Spinal cord (tissue), 10 donors: Measurements from ENCODE around the gene PRAME. TPM values are rescaled to one million over a fixed set of nuclear protein-coding genes. Genes with fewer than 3 reads are reported as not detected.
"Not testable (repeated sequence)": the region's sequence is repeated elsewhere in the genome, so short reads cannot be mapped to it uniquely, and the experiment has no call there.

ENCODE experiments used
- DNase-seq, 6 donors: peaks; one replicate each; pipeline versions ENCODE4 v3.0.0 to v3.0.0-alpha.2; 2013 to 2015; ENCODE audit warnings: low spot score in 6 of 6, low read depth in 4 of 6
- H3K27ac ChIP-seq: one replicate; pipeline ENCODE4 v1.5.1; 2013; ENCODE audit warnings: low read depth, low read length, control low read depth
- H3K27me3 ChIP-seq: one replicate; pipeline ENCODE4 v1.6.1; 2013; ENCODE audit warnings: low read length; ENCODE audit not compliant: control insufficient read depth, insufficient read depth
- H3K36me3 ChIP-seq: one replicate; pipeline ENCODE4 v1.6.1; 2013; ENCODE audit warnings: low read length; ENCODE audit not compliant: control insufficient read depth, insufficient read depth
- H3K4me1 ChIP-seq: one replicate; pipeline ENCODE4 v1.6.1; 2013; ENCODE audit warnings: low read length; ENCODE audit not compliant: control insufficient read depth, insufficient read depth
- H3K4me3 ChIP-seq: one replicate; pipeline ENCODE4 v1.5.1; 2013; ENCODE audit warnings: low read depth, low read length, control low read depth
- H3K9me3 ChIP-seq: one replicate; pipeline ENCODE4 v1.6.1; 2013; ENCODE audit warnings: low read length; ENCODE audit not compliant: control insufficient read depth, insufficient read depth
- WGBS: methylation state at CpG from one replicate; pipeline ENCODE4 v1.1.5; 2013; ENCODE audit warnings: missing lambda C conversion rate; ENCODE audit not compliant: insufficient coverage; 5-methylcytosine and 5-hydroxymethylcytosine counted together
- long read RNA-seq, 4 donors: transcript quantifications; one replicate each; lab custom pipeline, GENCODE V29; 2026
- polyA plus RNA-seq, 2 donors: library from polyadenylated mRNA; unstranded; fragments of 120-200 nt; gene quantifications; one replicate each; pipeline ENCODE4 v1.2.1, GENCODE V29; 2013; ENCODE audit not compliant: insufficient read length in 2 of 2
- total RNA-seq, 2 donors: library from RNA; depleted of rRNA in 1 of 2; stranded (reverse); fragments of 120-200 nt in 1 of 2; fragments of >200 nt in 1 of 2; gene quantifications; one replicate each; pipeline versions ENCODE4 v1.2.3 to v1.2.4, GENCODE V29; 2013 to 2014
- donor health status: healthy.

The PRAME gene
- under 1 TPM in 1 of 2 donors, not detected in 1; 0.30 TPM for total RNA-seq
- under 1 TPM in 1 of 2 donors, not detected in 1; 0.17 TPM for polyA plus RNA-seq
- long read RNA-seq, donor 1, result 0 reads
- long read RNA-seq, donor 2, result 0 reads
- long read RNA-seq, donor 3, result 0 reads
- long read RNA-seq, donor 4, result 0 reads

GRCh38 chr22:22558972-22559603, at the start of gene PRAME:
Gene PRAME (minus strand): TSS chr22:22559265. CDS start chr22:22556832, 2,433 bp downstream.
- H3K4me1 ChIP-seq, result no peaks in the 10 kb centered on the region
- 77% methylated on average over 32 of the region's 32 CpGs for WGBS
- DNase-seq, result peak in 1 of 6 donors; percentile 6

GRCh38 chr22:22608022-22608421, 49.0 kb upstream of the PRAME start:
- H3K27ac ChIP-seq, H3K9me3 ChIP-seq, DNase-seq, H3K36me3 ChIP-seq, H3K4me3 ChIP-seq, H3K4me1 ChIP-seq, H3K27me3 ChIP-seq: not testable (repeated sequence)
- no CpG with 5 or more reads among the region's 3 CpGs for WGBS

More at GRCh38 chr22:22558972-22559603, at the start of gene PRAME:
- H3K27ac ChIP-seq, result no peak within 1 kb of the TSS
- H3K27me3 ChIP-seq, result no peaks in the 10 kb centered on the region
- H3K4me3 ChIP-seq, result no peak within 1 kb of the TSS
- H3K9me3 ChIP-seq, result no peaks in the 10 kb centered on the region
- H3K36me3 ChIP-seq, result no peaks in the 10 kb centered on the region

GRCh38 chr22:22605074-22605404, 46.0 kb upstream of the PRAME start:
- no peak for DNase-seq
- H3K4me3 ChIP-seq, result no peak overlapping the region

GRCh38 chr22:22604326-22605073, 45.4 kb upstream of the PRAME start:
- Histone ChIP-seq H3K27ac (no peak overlapping the region), H3K4me3 (no peak overlapping the region), H3K9me3 (no peaks in the 10 kb centered on the region), H3K27me3 (no peaks in the 10 kb centered on the region), H3K36me3 (no peaks in the 10 kb centered on the region), H3K4me1 (no peaks in the 10 kb centered on the region)
- no peak for DNase-seq
- 82% methylated on average over 2 of the region's 3 CpGs for WGBS

More at GRCh38 chr22:22605074-22605404, 46.0 kb upstream of the PRAME start:
- Histone ChIP-seq H3K27me3 (no peaks in the 10 kb centered on the region), H3K9me3 (no peaks in the 10 kb centered on the region), H3K36me3 (no peaks in the 10 kb centered on the region), H3K27ac (no peak overlapping the region), H3K4me1 (no peaks in the 10 kb centered on the region)
- 81% methylated on average over 3 of the region's 3 CpGs for WGBS

- H3K27ac ChIP-seq, result no peak overlapping the region
- H3K36me3 ChIP-seq, result no peaks in the 10 kb centered on the region
- no peak overlapping the region for H3K4me3 ChIP-seq
- no peaks in the 10 kb centered on the region for H3K4me1 ChIP-seq
- no peaks in the 10 kb centered on the region for H3K9me3 ChIP-seq
- no peak for DNase-seq
- no peaks in the 10 kb centered on the region for H3K27me3 ChIP-seq
- WGBS, result 100% methylated on average over 2 of the region's 3 CpGs
Observed at GRCh38 chr22:22603470-22603947, 44.4 kb upstream of the PRAME start.

GRCh38 chr22:22600531-22601261, 41.6 kb upstream of the PRAME start:
- no peak overlapping the region for H3K4me3 ChIP-seq
- no peak overlapping the region for H3K27ac ChIP-seq
- 86% methylated on average over 6 of the region's 6 CpGs for WGBS
- H3K4me1 ChIP-seq, result no peaks in the 10 kb centered on the region
- H3K36me3 ChIP-seq, result no peaks in the 10 kb centered on the region
- no peaks in the 10 kb centered on the region for H3K9me3 ChIP-seq
- H3K27me3 ChIP-seq, result no peaks in the 10 kb centered on the region
- DNase-seq, result no peak

- Histone ChIP-seq H3K27ac (no peak overlapping the region), H3K9me3 (no peaks in the 10 kb centered on the region), H3K4me1 (no peaks in the 10 kb centered on the region), H3K36me3 (no peaks in the 10 kb centered on the region), H3K27me3 (no peaks in the 10 kb centered on the region), H3K4me3 (no peak overlapping the region)
- DNase-seq, result no peak
- WGBS, result 62% methylated on average over 2 of the region's 3 CpGs
Observed at GRCh38 chr22:22599248-22599647, 40.2 kb upstream of the PRAME start.

- no peaks in the 10 kb centered on the region for H3K27me3 ChIP-seq
- no peaks in the 10 kb centered on the region for H3K36me3 ChIP-seq
- H3K27ac ChIP-seq, result no peak overlapping the region
- H3K4me1 ChIP-seq, result no peaks in the 10 kb centered on the region
- WGBS, result 51% methylated on average over 4 of the region's 5 CpGs
- no peak overlapping the region for H3K4me3 ChIP-seq
- H3K9me3 ChIP-seq, result no peaks in the 10 kb centered on the region
- DNase-seq, result no peak
Observed at GRCh38 chr22:22598144-22598543, 39.1 kb upstream of the PRAME start.

GRCh38 chr22:22595001-22595835, 36.2 kb upstream of the PRAME start:
- 72% methylated on average over 5 of the region's 5 CpGs for WGBS
- no peak overlapping the region for H3K4me3 ChIP-seq

More at GRCh38 chr22:22595001-22595835, 36.2 kb upstream of the PRAME start:
- Histone ChIP-seq H3K9me3 (no peaks in the 10 kb centered on the region), H3K27me3 (no peaks in the 10 kb centered on the region), H3K4me1 (no peaks in the 10 kb centered on the region), H3K36me3 (no peaks in the 10 kb centered on the region), H3K27ac (no peak overlapping the region)
- DNase-seq, result no peak
